Naive B cell (primary cell): Measurements from ENCODE around the gene ADM. TPM values are rescaled to one million over a fixed set of nuclear protein-coding genes. Genes with fewer than 3 reads are reported as not detected.

Experiments used
- polyA plus RNA-seq, 6 donors: library from polyadenylated mRNA; unstranded; fragments of 300-500 nt; fragmentation: Illumina TruSeq; gene quantifications; one replicate each; pipeline ENCODE4 v1.2.3, GENCODE V29; 2021; ENCODE audit warnings: low read depth in 6 of 6

Gene ADM
- polyA plus RNA-seq, 6 donors from 2014 or later, result 0.19 to 1.9 TPM; not detected in 4

Other genes starting within 250 kb of the ADM start
- 1 to 10 TPM; 2.4 to 8.5 (median 3.1) TPM for gene SBF2, start 10.9 kb upstream of the ADM start, polyA plus RNA-seq
- 10 to 100 TPM; 20.2 to 35.5 (median 27.3) TPM for gene AMPD3, start 150.2 kb downstream of the ADM start, polyA plus RNA-seq
- 100 to 1,000 TPM; 101 to 187 (median 132) TPM for gene RNF141, start 236.1 kb downstream of the ADM start, polyA plus RNA-seq